ENCODE measurements around the gene GOPC. TPM values are rescaled to one million over a fixed set of nuclear protein-coding genes. Genes with fewer than 3 reads are reported as not detected.

Gene GOPC
- total and polyA plus RNA-seq, 2 donors (not counting 3 experiments of a cell fraction or from before 2014, with no cell fraction given), result 7.8 to 22.8 TPM

DNA sequence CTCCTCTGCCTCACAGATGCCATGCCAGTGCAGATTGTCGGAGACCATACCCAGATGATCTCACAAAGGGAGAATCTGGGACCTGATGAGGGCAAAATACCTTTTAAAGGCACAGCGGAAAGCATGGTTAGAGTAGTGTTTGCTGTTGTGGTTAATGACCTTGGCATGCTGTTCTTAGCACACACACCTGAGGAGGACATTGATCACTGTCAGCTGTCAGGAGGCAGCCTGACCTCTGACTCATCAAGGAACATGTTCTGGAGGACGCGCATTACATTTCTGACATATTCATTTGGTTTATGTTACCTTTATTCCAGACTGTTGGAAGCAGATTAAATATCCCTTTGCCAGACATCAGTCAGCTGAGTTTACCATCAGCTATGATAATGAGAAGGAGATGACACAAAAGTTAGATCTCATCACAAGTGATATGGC is 57.1 kb downstream of the GOPC start:
- dilution Hi-C loops (cut with MboI; ENCODE audit: extremely low pct_ligation_motif_present, low sequenced_read_pairs) (no loop called here), intact Hi-C loops (cut with micrococcal nuclease) (no loop called here)
- CTCF ChIA-PET, result interaction anchor here (1.0 to 1.6 kb wide), 3 partner anchors 9 to 95 kb away, joined by 4 to 5 read pairs (median 5); no protein-coding TSS in a partner anchor
- POLR2A ChIA-PET, result no interaction called here
- no peak overlapping the region for H2AFZ ChIP-seq (ENCODE audit: low read depth, low read length)
- H3K36me3 ChIP-seq (ENCODE audit: control insufficient read depth in 2 of 2, extremely low read depth in 1 of 2, insufficient read depth in 2 of 2, low read length in 2 of 2), result peaks cover 15 to 33% of the 10 kb centered on the region in 2 experiments
- H3K9me1 ChIP-seq (replicated peaks; ENCODE audit: control insufficient read depth, extremely low read depth, insufficient read depth, low read length), result no peaks in the 10 kb centered on the region
- no peak overlapping the region for H3K4me3 ChIP-seq (replicated peaks in 1 of 3; ENCODE audit: insufficient read depth in 1 of 3, low read depth in 1 of 3, low read length in 3 of 3)
- no TSS peak for BruUV-seq (replicated peaks)
- peaks cover 26% of the 10 kb centered on the region for H3K4me1 ChIP-seq (ENCODE audit: control insufficient read depth, extremely low read depth, insufficient read depth, low read length)
- peaks cover 5% of the 10 kb centered on the region for H3K79me2 ChIP-seq (ENCODE audit: control insufficient read depth, insufficient read depth, low read length)
- no peak overlapping the region for H3K4me2 ChIP-seq (ENCODE audit: insufficient read depth, low read length)
- no peak overlapping the region for H3K27ac ChIP-seq (ENCODE audit: insufficient read depth, low read depth, low read length)
- FAIRE-seq (no peak), DNase-seq (ENCODE audit: low read depth, low spot score) (no peak)
- no peaks in the 10 kb centered on the region for H3K27me3 ChIP-seq (ENCODE audit: control insufficient read depth in 2 of 2, insufficient read depth in 2 of 2, low read length in 2 of 2)
- no peak for TF ChIP-seq MYC (IDR thresholded peaks at IDR 0.05; ENCODE audit: low read depth, low read length)
- no peaks in the 10 kb centered on the region for H3K9me3 ChIP-seq (replicated peaks; ENCODE audit: control insufficient read depth, insufficient read depth, low read length)
- no peaks in the 10 kb centered on the region for H4K20me1 ChIP-seq (replicated peaks; ENCODE audit: control insufficient read depth, extremely low read depth, insufficient read depth, low read length)
- no peak overlapping the region for H3K9ac ChIP-seq (replicated peaks; ENCODE audit: extremely low read depth, insufficient read depth, low read length)

DNA sequence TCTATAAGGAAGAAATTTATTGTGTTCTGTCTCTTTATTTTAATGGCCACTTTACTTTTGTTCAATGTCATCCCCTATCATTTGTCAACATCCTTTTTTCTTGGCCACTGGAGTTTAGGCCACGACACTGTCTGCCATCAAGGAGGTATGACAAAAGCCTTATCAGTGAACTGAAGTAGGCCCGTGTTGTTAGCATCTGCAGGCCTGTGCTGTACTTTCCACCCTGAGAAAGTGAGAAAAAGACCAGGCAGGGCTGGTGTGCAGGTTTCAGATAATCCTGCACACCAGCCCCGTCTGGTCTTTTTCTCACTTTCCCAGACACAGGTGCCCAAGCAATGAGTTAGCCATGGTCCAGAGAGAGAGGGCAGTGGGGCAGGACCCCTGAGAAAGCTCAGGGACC is 57.6 kb downstream of the GOPC start:
- Histone ChIP-seq H3K9me3 (replicated peaks; ENCODE audit: control insufficient read depth, insufficient read depth, low read length) (no peaks in the 10 kb centered on the region), H3K4me2 (ENCODE audit: insufficient read depth, low read length) (no peak overlapping the region), H3K27me3 (ENCODE audit: control insufficient read depth in 2 of 2, insufficient read depth in 2 of 2, low read length in 2 of 2) (no peaks in the 10 kb centered on the region), H3K36me3 (ENCODE audit: control insufficient read depth in 2 of 2, extremely low read depth in 1 of 2, insufficient read depth in 2 of 2, low read length in 2 of 2) (peaks cover 15 to 33% of the 10 kb centered on the region in 2 experiments), H3K4me3 (replicated peaks in 1 of 3; ENCODE audit: insufficient read depth in 1 of 3, low read depth in 1 of 3, low read length in 3 of 3) (no peak overlapping the region), H3K4me1 (ENCODE audit: control insufficient read depth, extremely low read depth, insufficient read depth, low read length) (peaks cover 21% of the 10 kb centered on the region), H3K9ac (replicated peaks; ENCODE audit: extremely low read depth, insufficient read depth, low read length) (no peak overlapping the region), H4K20me1 (replicated peaks; ENCODE audit: control insufficient read depth, extremely low read depth, insufficient read depth, low read length) (no peaks in the 10 kb centered on the region), H3K9me1 (replicated peaks; ENCODE audit: control insufficient read depth, extremely low read depth, insufficient read depth, low read length) (no peaks in the 10 kb centered on the region), H3K79me2 (ENCODE audit: control insufficient read depth, insufficient read depth, low read length) (peaks cover 2% of the 10 kb centered on the region), H3K27ac (ENCODE audit: insufficient read depth, low read depth, low read length) (no peak overlapping the region), H2AFZ (ENCODE audit: low read depth, low read length) (no peak overlapping the region)
- TF ChIP-seq MYC (IDR thresholded peaks at IDR 0.05; ENCODE audit: low read depth, low read length), result no peak
- no peak for TF ChIP-seq POLR2AphosphoS5 (IDR thresholded peaks at IDR 0.05; ENCODE audit: insufficient read depth, low read depth, low read length)
- no TSS peak for BruUV-seq (replicated peaks)
- dilution Hi-C loops (cut with MboI; ENCODE audit: extremely low pct_ligation_motif_present, low sequenced_read_pairs) (no loop called here), intact Hi-C loops (cut with micrococcal nuclease) (no loop called here)
- CTCF ChIA-PET, result interaction anchor here (1.0 to 1.6 kb wide), 3 partner anchors 9 to 95 kb away, joined by 4 to 5 read pairs (median 5); no protein-coding TSS in a partner anchor
- DNase-seq (ENCODE audit: low read depth, low spot score) (no peak), FAIRE-seq (no peak)
- POLR2A ChIA-PET, result no interaction called here
